ENCODE data around the gene LHX4. TPM values are rescaled to one million over a fixed set of nuclear protein-coding genes. Genes with fewer than 3 reads are reported as not detected.

LHX4 gene
- total and polyA plus RNA-seq, 4 donors, result 0.05 to 0.25 TPM; not detected in 2

GRCh38 chr1:180282401-180283044 lies 52.5 kb downstream of the LHX4 start:
- Histone ChIP-seq H3K27me3 (ENCODE audit: control insufficient read depth in 1 of 2, insufficient read depth in 2 of 2, low read length in 1 of 2) (no peaks in the 10 kb centered on the region), H3K9me3 (ENCODE audit: control insufficient read depth, low read length) (no peaks in the 10 kb centered on the region), H3K4me3 (ENCODE audit: low read length in 2 of 2) (no peak overlapping the region), H3K4me1 (ENCODE audit: control insufficient read depth in 1 of 2, insufficient read depth in 2 of 2, low read length in 2 of 2) (no peaks in the 10 kb centered on the region), H3K27ac (ENCODE audit: low read depth in 1 of 2, low read length in 2 of 2) (no peak overlapping the region), H3K36me3 (ENCODE audit: control insufficient read depth in 1 of 2, insufficient read depth in 2 of 2, low read length in 1 of 2) (peaks cover 3% of the 10 kb centered on the region in 2 donors)
- intact Hi-C loops (cut with DNase I), result no loop called here
- 75 to 79% methylated on average over 5 of the region's 5 CpGs for WGBS, 2 donors
- ATAC-seq (ENCODE audit: low FRiP score) (no peak), DNase-seq (no peak)

- Histone ChIP-seq H3K4me1 (ENCODE audit: control insufficient read depth in 1 of 2, insufficient read depth in 2 of 2, low read length in 2 of 2) (no peaks in the 10 kb centered on the region), H3K27ac (ENCODE audit: low read depth in 1 of 2, low read length in 2 of 2) (no peak overlapping the region), H3K36me3 (ENCODE audit: control insufficient read depth in 1 of 2, insufficient read depth in 2 of 2, low read length in 1 of 2) (peaks cover 3% of the 10 kb centered on the region in 2 donors), H3K9me3 (ENCODE audit: control insufficient read depth, low read length) (no peaks in the 10 kb centered on the region), H3K27me3 (ENCODE audit: control insufficient read depth in 1 of 2, insufficient read depth in 2 of 2, low read length in 1 of 2) (no peaks in the 10 kb centered on the region), H3K4me3 (ENCODE audit: low read length in 2 of 2) (no peak overlapping the region)
- WGBS, 2 donors, result 91 to 95% methylated on average over 4 of the region's 4 CpGs
- intact Hi-C loops (cut with DNase I), result no loop called here
- no peak for DNase-seq
- no peak for ATAC-seq (ENCODE audit: low FRiP score)
These were observed 53.0 kb downstream of the LHX4 start for GRCh38 chr1:180283098-180283497.

GRCh38 chr1:180286417-180286816 lies 56.4 kb downstream of the LHX4 start:
- ATAC-seq (ENCODE audit: low FRiP score), result no peak
- DNase-seq, result no peak
- H3K27me3 ChIP-seq (ENCODE audit: control insufficient read depth in 1 of 2, insufficient read depth in 2 of 2, low read length in 1 of 2), result no peaks in the 10 kb centered on the region
- intact Hi-C loops (cut with DNase I), result no loop called here
- no peak overlapping the region for H3K4me3 ChIP-seq (ENCODE audit: low read length in 2 of 2)
- peaks cover 2 to 3% of the 10 kb centered on the region in 2 donors for H3K36me3 ChIP-seq (ENCODE audit: control insufficient read depth in 1 of 2, insufficient read depth in 2 of 2, low read length in 1 of 2)
- H3K27ac ChIP-seq (ENCODE audit: low read depth in 1 of 2, low read length in 2 of 2), result no peak overlapping the region
- H3K4me1 ChIP-seq (ENCODE audit: control insufficient read depth in 1 of 2, insufficient read depth in 2 of 2, low read length in 2 of 2), result no peaks in the 10 kb centered on the region
- H3K9me3 ChIP-seq (ENCODE audit: control insufficient read depth, low read length), result no peaks in the 10 kb centered on the region

- intact Hi-C loops (cut with DNase I), result no loop called here
- no peaks in the 10 kb centered on the region for H3K27me3 ChIP-seq (ENCODE audit: control insufficient read depth in 1 of 2, insufficient read depth in 2 of 2, low read length in 1 of 2)
- no peak overlapping the region for H3K4me3 ChIP-seq (ENCODE audit: low read length in 2 of 2)
- WGBS, 2 donors, result 29 to 31% methylated on average over 3 of the region's 3 CpGs
- H3K27ac ChIP-seq (ENCODE audit: low read depth in 1 of 2, low read length in 2 of 2), result no peak overlapping the region
- no peaks in the 10 kb centered on the region for H3K9me3 ChIP-seq (ENCODE audit: control insufficient read depth, low read length)
- no peak for DNase-seq
- no peaks in the 10 kb centered on the region for H3K4me1 ChIP-seq (ENCODE audit: control insufficient read depth in 1 of 2, insufficient read depth in 2 of 2, low read length in 2 of 2)
- ATAC-seq (ENCODE audit: low FRiP score), result no peak
- H3K36me3 ChIP-seq (ENCODE audit: control insufficient read depth in 1 of 2, insufficient read depth in 2 of 2, low read length in 1 of 2), result peaks cover 2 to 3% of the 10 kb centered on the region in 2 donors
These were observed 58.1 kb downstream of the LHX4 start for GRCh38 chr1:180287988-180288705.

GRCh38 chr1:180288940-180289339 lies 58.9 kb downstream of the LHX4 start:
- no peak overlapping the region for H3K4me3 ChIP-seq (ENCODE audit: low read length in 2 of 2)
- 76 to 88% methylated on average over 1 of the region's 1 CpG for WGBS, 2 donors
- no peaks in the 10 kb centered on the region for H3K27me3 ChIP-seq (ENCODE audit: control insufficient read depth in 1 of 2, insufficient read depth in 2 of 2, low read length in 1 of 2)
- H3K4me1 ChIP-seq (ENCODE audit: control insufficient read depth in 1 of 2, insufficient read depth in 2 of 2, low read length in 2 of 2), result no peaks in the 10 kb centered on the region
- H3K36me3 ChIP-seq (ENCODE audit: control insufficient read depth in 1 of 2, insufficient read depth in 2 of 2, low read length in 1 of 2), result peaks cover 2 to 3% of the 10 kb centered on the region in 2 donors
- DNase-seq, result no peak
- no peak overlapping the region for H3K27ac ChIP-seq (ENCODE audit: low read depth in 1 of 2, low read length in 2 of 2)
- intact Hi-C loops (cut with DNase I), result no loop called here
- ATAC-seq (ENCODE audit: low FRiP score), result no peak
- H3K9me3 ChIP-seq (ENCODE audit: control insufficient read depth, low read length), result no peaks in the 10 kb centered on the region

GRCh38 chr1:180290265-180291001 lies 60.4 kb downstream of the LHX4 start:
- Histone ChIP-seq H3K4me1 (ENCODE audit: control insufficient read depth in 1 of 2, insufficient read depth in 2 of 2, low read length in 2 of 2) (no peaks in the 10 kb centered on the region), H3K36me3 (ENCODE audit: control insufficient read depth in 1 of 2, insufficient read depth in 2 of 2, low read length in 1 of 2) (peaks cover 0 to 2% of the 10 kb centered on the region in 2 donors), H3K9me3 (ENCODE audit: control insufficient read depth, low read length) (no peaks in the 10 kb centered on the region), H3K27ac (ENCODE audit: low read depth in 1 of 2, low read length in 2 of 2) (no peak overlapping the region), H3K4me3 (ENCODE audit: low read length in 2 of 2) (no peak overlapping the region), H3K27me3 (ENCODE audit: control insufficient read depth in 1 of 2, insufficient read depth in 2 of 2, low read length in 1 of 2) (no peaks in the 10 kb centered on the region)
- DNase-seq (no peak), ATAC-seq (ENCODE audit: low FRiP score) (no peak)
- 93 to 94% methylated on average over 6 of the region's 6 CpGs for WGBS, 2 donors
- intact Hi-C loops (cut with DNase I), result no loop called here

- Histone ChIP-seq H3K4me3 (ENCODE audit: low read length in 2 of 2) (no peak overlapping the region), H3K36me3 (ENCODE audit: control insufficient read depth in 1 of 2, insufficient read depth in 2 of 2, low read length in 1 of 2) (peaks cover 0 to 2% of the 10 kb centered on the region in 2 donors), H3K4me1 (ENCODE audit: control insufficient read depth in 1 of 2, insufficient read depth in 2 of 2, low read length in 2 of 2) (no peaks in the 10 kb centered on the region), H3K27ac (ENCODE audit: low read depth in 1 of 2, low read length in 2 of 2) (no peak overlapping the region), H3K9me3 (ENCODE audit: control insufficient read depth, low read length) (no peaks in the 10 kb centered on the region), H3K27me3 (ENCODE audit: control insufficient read depth in 1 of 2, insufficient read depth in 2 of 2, low read length in 1 of 2) (no peaks in the 10 kb centered on the region)
- ATAC-seq (ENCODE audit: low FRiP score), result no peak
- no peak for DNase-seq
- WGBS, 2 donors, result 78 to 85% methylated on average over 1 of the region's 1 CpG
- intact Hi-C loops (cut with DNase I), result no loop called here
These were observed 60.9 kb downstream of the LHX4 start for GRCh38 chr1:180291004-180291403.

GRCh38 chr1:180294711-180295110 lies 64.6 kb downstream of the LHX4 start:
- H3K4me1 ChIP-seq (ENCODE audit: control insufficient read depth in 1 of 2, insufficient read depth in 2 of 2, low read length in 2 of 2), result no peaks in the 10 kb centered on the region
- no peak overlapping the region for H3K4me3 ChIP-seq (ENCODE audit: low read length in 2 of 2)
- WGBS, 2 donors, result 97 to 100% methylated on average over 2 of the region's 2 CpGs
- DNase-seq, result no peak
- no peak overlapping the region for H3K27ac ChIP-seq (ENCODE audit: low read depth in 1 of 2, low read length in 2 of 2)
- H3K36me3 ChIP-seq (ENCODE audit: control insufficient read depth in 1 of 2, insufficient read depth in 2 of 2, low read length in 1 of 2), result peaks cover 0 to 2% of the 10 kb centered on the region in 2 donors
- H3K27me3 ChIP-seq (ENCODE audit: control insufficient read depth in 1 of 2, insufficient read depth in 2 of 2, low read length in 1 of 2), result no peaks in the 10 kb centered on the region
- no peaks in the 10 kb centered on the region for H3K9me3 ChIP-seq (ENCODE audit: control insufficient read depth, low read length)
- no peak for ATAC-seq (ENCODE audit: low FRiP score)
- intact Hi-C loops (cut with DNase I), result no loop called here

Measured in aorta (tissue), 5 donors.